Measurements from ENCODE around the gene NPHS1. TPM values are rescaled to one million over a fixed set of nuclear protein-coding genes. Genes with fewer than 3 reads are reported as not detected.
A peak's percentile ranks its signal among the peaks of the same experiment; 100 is the strongest.

NPHS1 gene
- total RNA-seq, 2 experiments from 2014 or later = not detected

GRCh38 chr19:35889370-35890112 is 37.2 kb upstream of the NPHS1 start:
- Mint-ChIP-seq H3K27me3 (ENCODE audit: low read depth) (no peaks in the 10 kb centered on the region), H3K4me3 (no peak overlapping the region), H3K36me3 (ENCODE audit: low read depth) (peaks cover 65% of the 10 kb centered on the region), H3K27ac (no peak overlapping the region), H3K9me3 (ENCODE audit: insufficient read depth) (no peaks in the 10 kb centered on the region), H3K4me1 (ENCODE audit: low read depth) (peaks cover 6% of the 10 kb centered on the region)
- CTCF ChIA-PET = no interaction called here
- POLR2A ChIA-PET = interaction anchor here (0.7 kb wide), 1 partner anchor 170 kb away, joined by 3 read pairs; no protein-coding TSS in a partner anchor
- DNase-seq = no peak
- peak; percentile 14 for ATAC-seq

GRCh38 chr19:35888398-35888797 is 36.1 kb upstream of the NPHS1 start:
- Mint-ChIP-seq H3K36me3 (ENCODE audit: low read depth) (peaks cover 57% of the 10 kb centered on the region), H3K4me1 (ENCODE audit: low read depth) (peaks cover 6% of the 10 kb centered on the region), H3K4me3 (no peak overlapping the region), H3K27me3 (ENCODE audit: low read depth) (no peaks in the 10 kb centered on the region), H3K27ac (peak overlapping the region; percentile 52), H3K9me3 (ENCODE audit: insufficient read depth) (no peaks in the 10 kb centered on the region)
- ChIA-PET CTCF (interaction anchor here (1.2 kb wide), 1 partner anchor 43 kb away, joined by 5 read pairs; no protein-coding TSS in a partner anchor), POLR2A (no interaction called here)
- DNase-seq (no peak), ATAC-seq (no peak)

GRCh38 chr19:35887197-35887596 is 34.9 kb upstream of the NPHS1 start:
- H3K4me1 Mint-ChIP-seq (ENCODE audit: low read depth) = peaks cover 5% of the 10 kb centered on the region
- POLR2A ChIA-PET = no interaction called here
- DNase-seq (no peak), ATAC-seq (no peak)
- no peak overlapping the region for H3K27ac Mint-ChIP-seq
- CTCF ChIA-PET = interaction anchor here (1.2 kb wide), 1 partner anchor 44 kb away, joined by 5 read pairs; no protein-coding TSS in a partner anchor
- H3K4me3 Mint-ChIP-seq = no peak overlapping the region
- peaks cover 48% of the 10 kb centered on the region for H3K36me3 Mint-ChIP-seq (ENCODE audit: low read depth)
- H3K27me3 Mint-ChIP-seq (ENCODE audit: low read depth) = no peaks in the 10 kb centered on the region
- H3K9me3 Mint-ChIP-seq (ENCODE audit: insufficient read depth) = no peaks in the 10 kb centered on the region

- no peak for DNase-seq
- no peaks in the 10 kb centered on the region for H3K9me3 Mint-ChIP-seq (ENCODE audit: insufficient read depth)
- peaks cover 6% of the 10 kb centered on the region for H3K4me1 Mint-ChIP-seq (ENCODE audit: low read depth)
- no peak for ATAC-seq
- CTCF ChIA-PET = interaction anchor here (1.0 kb wide), 1 partner anchor 45 kb away, joined by 4 read pairs; no protein-coding TSS in a partner anchor
- no peaks in the 10 kb centered on the region for H3K27me3 Mint-ChIP-seq (ENCODE audit: low read depth)
- H3K4me3 Mint-ChIP-seq = no peak overlapping the region
- POLR2A ChIA-PET = interaction anchor here (1.6 kb wide), 1 partner anchor 9 kb away, joined by 4 read pairs; no protein-coding TSS in a partner anchor
- H3K27ac Mint-ChIP-seq = no peak overlapping the region
- peaks cover 44% of the 10 kb centered on the region for H3K36me3 Mint-ChIP-seq (ENCODE audit: low read depth)
Measured at GRCh38 chr19:35885904-35886303, 33.6 kb upstream of the NPHS1 start.

- no peaks in the 10 kb centered on the region for H3K27me3 Mint-ChIP-seq (ENCODE audit: low read depth)
- H3K4me3 Mint-ChIP-seq = no peak overlapping the region
- no peaks in the 10 kb centered on the region for H3K9me3 Mint-ChIP-seq (ENCODE audit: insufficient read depth)
- no peak overlapping the region for H3K27ac Mint-ChIP-seq
- peaks cover 39% of the 10 kb centered on the region for H3K36me3 Mint-ChIP-seq (ENCODE audit: low read depth)
- peaks cover 5% of the 10 kb centered on the region for H3K4me1 Mint-ChIP-seq (ENCODE audit: low read depth)
- ChIA-PET POLR2A (interaction anchor here (0.6 to 1.6 kb wide), 2 partner anchors 9 to 13 kb away, joined by 3 to 4 read pairs; no protein-coding TSS in a partner anchor), CTCF (interaction anchor here (1.0 kb wide), 1 partner anchor 46 kb away, joined by 4 read pairs; no protein-coding TSS in a partner anchor)
- ATAC-seq = no peak
- no peak for DNase-seq
Measured at GRCh38 chr19:35885225-35885738, 33.0 kb upstream of the NPHS1 start.

GRCh38 chr19:35883882-35884281 is 31.6 kb upstream of the NPHS1 start:
- no peak for ATAC-seq
- ChIA-PET POLR2A (interaction anchor here (0.8 to 1.4 kb wide), 2 partner anchors 15 to 46 kb away, joined by 4 read pairs; no protein-coding TSS in a partner anchor), CTCF (interaction anchor here (2.6 to 7.5 kb wide), 4 partner anchors 10 to 50 kb away, joined by 14 to 95 read pairs (median 16); no protein-coding TSS in a partner anchor)
- Mint-ChIP-seq H3K27me3 (ENCODE audit: low read depth) (peaks cover 5% of the 10 kb centered on the region), H3K27ac (peak overlapping the region; percentile 46), H3K4me1 (ENCODE audit: low read depth) (peaks cover 12% of the 10 kb centered on the region), H3K9me3 (ENCODE audit: insufficient read depth) (no peaks in the 10 kb centered on the region), H3K36me3 (ENCODE audit: low read depth) (peaks cover 28% of the 10 kb centered on the region), H3K4me3 (no peak overlapping the region)
- no peak for DNase-seq

GRCh38 chr19:35882114-35882832 is 30.0 kb upstream of the NPHS1 start:
- POLR2A ChIA-PET = no interaction called here
- no peak overlapping the region for H3K27ac Mint-ChIP-seq
- H3K4me3 Mint-ChIP-seq = no peak overlapping the region
- peaks cover 5% of the 10 kb centered on the region for H3K27me3 Mint-ChIP-seq (ENCODE audit: low read depth)
- ATAC-seq (peak; percentile 31), DNase-seq (peak; percentile 73)
- CTCF ChIA-PET = interaction anchor here (0.7 to 7.5 kb wide), 14 partner anchors 11 to 171 kb away, joined by 3 to 95 read pairs (median 6); partner anchors contain the start of genes ALKBH6, THAP8 and TYROBP
- H3K36me3 Mint-ChIP-seq (ENCODE audit: low read depth) = peaks cover 13% of the 10 kb centered on the region
- H3K9me3 Mint-ChIP-seq (ENCODE audit: insufficient read depth) = no peaks in the 10 kb centered on the region
- H3K4me1 Mint-ChIP-seq (ENCODE audit: low read depth) = peaks cover 12% of the 10 kb centered on the region

- Mint-ChIP-seq H3K9me3 (ENCODE audit: insufficient read depth) (no peaks in the 10 kb centered on the region), H3K27me3 (ENCODE audit: low read depth) (peaks cover 5% of the 10 kb centered on the region), H3K4me1 (ENCODE audit: low read depth) (peaks cover 12% of the 10 kb centered on the region), H3K4me3 (no peak overlapping the region), H3K36me3 (ENCODE audit: low read depth) (no peaks in the 10 kb centered on the region), H3K27ac (no peak overlapping the region)
- DNase-seq (peak; percentile 92), ATAC-seq (peak; percentile 88)
- ChIA-PET CTCF (interaction anchor here (0.7 to 7.5 kb wide), 3 partner anchors 52 to 80 kb away, joined by 3 to 95 read pairs (median 4); no protein-coding TSS in a partner anchor), POLR2A (no interaction called here)
Measured at GRCh38 chr19:35879770-35880317, 27.5 kb upstream of the NPHS1 start.

- ATAC-seq = no peak
Measured at GRCh38 chr19:35879068-35879467, 26.8 kb upstream of the NPHS1 start.

GRCh38 chr19:35874392-35874930 is 22.2 kb upstream of the NPHS1 start:
- no peaks in the 10 kb centered on the region for H3K9me3 Mint-ChIP-seq (ENCODE audit: insufficient read depth)
- no peak overlapping the region for H3K4me3 Mint-ChIP-seq
- ChIA-PET POLR2A (interaction anchor here (1.1 kb wide), 1 partner anchor 57 kb away, joined by 3 read pairs; no protein-coding TSS in a partner anchor), CTCF (no interaction called here)
- H3K27ac Mint-ChIP-seq = no peak overlapping the region
- H3K27me3 Mint-ChIP-seq (ENCODE audit: low read depth) = peaks cover 4% of the 10 kb centered on the region
- ATAC-seq = no peak
- no peak for DNase-seq
- H3K4me1 Mint-ChIP-seq (ENCODE audit: low read depth) = peaks cover 8% of the 10 kb centered on the region
- H3K36me3 Mint-ChIP-seq (ENCODE audit: low read depth) = no peaks in the 10 kb centered on the region

More at GRCh38 chr19:35879068-35879467, 26.8 kb upstream of the NPHS1 start:
- no peak for DNase-seq
- CTCF ChIA-PET = interaction anchor here (0.7 to 7.5 kb wide), 2 partner anchors 53 to 65 kb away, joined by 3 to 95 read pairs; no protein-coding TSS in a partner anchor
- Mint-ChIP-seq H3K27ac (no peak overlapping the region), H3K4me1 (ENCODE audit: low read depth) (peaks cover 12% of the 10 kb centered on the region), H3K36me3 (ENCODE audit: low read depth) (no peaks in the 10 kb centered on the region), H3K4me3 (no peak overlapping the region), H3K9me3 (ENCODE audit: insufficient read depth) (no peaks in the 10 kb centered on the region), H3K27me3 (ENCODE audit: low read depth) (peaks cover 5% of the 10 kb centered on the region)
- POLR2A ChIA-PET = no interaction called here

- H3K27me3 Mint-ChIP-seq (ENCODE audit: low read depth) = peaks cover 18% of the 10 kb centered on the region
- ChIA-PET CTCF (interaction anchor here (1.9 kb wide), 1 partner anchor 59 kb away, joined by 4 read pairs; no protein-coding TSS in a partner anchor), POLR2A (interaction anchor here (0.6 kb wide), 1 partner anchor 57 kb away, joined by 3 read pairs; no protein-coding TSS in a partner anchor)
- no peak for ATAC-seq
- no peak overlapping the region for H3K4me3 Mint-ChIP-seq
- H3K27ac Mint-ChIP-seq = no peak overlapping the region
- H3K4me1 Mint-ChIP-seq (ENCODE audit: low read depth) = peaks cover 19% of the 10 kb centered on the region
- H3K36me3 Mint-ChIP-seq (ENCODE audit: low read depth) = no peaks in the 10 kb centered on the region
- H3K9me3 Mint-ChIP-seq (ENCODE audit: insufficient read depth) = no peaks in the 10 kb centered on the region
- DNase-seq = no peak
Measured at GRCh38 chr19:35872180-35872579, 19.9 kb upstream of the NPHS1 start.
